Stimulated activated CD4-positive, alpha-beta T cell treated with anti-CD3 and anti-CD28 coated beads, Interleukin-1b, Interleukin-23, amount 100 ng/mL, for 24 hours (primary cell): ENCODE measurements around the gene COPE.
"Not testable (repeated sequence)": the region's sequence is repeated elsewhere in the genome, so short reads cannot be mapped to it uniquely, and the experiment has no call there.

ENCODE experiments used
- DNase-seq, 4 experiments: peaks; one replicate each; pipeline ENCODE4 v3.0.0-alpha.2; 2020; ENCODE audit warnings: low read depth in 4 of 4, low spot score in 1 of 4

Gene COPE

GRCh38 chr19:18919086-18919899, at the start of gene COPE, which contains the start of gene DDX49:
Gene COPE, minus strand, starts transcription at chr19:18919387. Its CDS starts 39 bp downstream, at chr19:18919348.
Gene DDX49, plus strand, starts transcription at chr19:18919715. Its CDS starts 27 bp downstream, at chr19:18919742.
- peak; percentile 90 to 97 (median 92) for DNase-seq

- no peak for DNase-seq
Measured at GRCh38 chr19:18967358-18968146, 48.4 kb upstream of the COPE start.

GRCh38 chr19:18966307-18966706, 47.1 kb upstream of the COPE start:
- no peak for DNase-seq

GRCh38 chr19:18964121-18964520, 44.9 kb upstream of the COPE start:
- DNase-seq = no peak

- no peak for DNase-seq
Measured at GRCh38 chr19:18961767-18962620, 42.8 kb upstream of the COPE start.

- DNase-seq = no peak
Measured at GRCh38 chr19:18960370-18960769, 41.2 kb upstream of the COPE start.

GRCh38 chr19:18955042-18955441, 35.9 kb upstream of the COPE start:
- no peak for DNase-seq

GRCh38 chr19:18954094-18954493, 34.9 kb upstream of the COPE start:
- no peak for DNase-seq

- not testable (repeated sequence) for DNase-seq
Measured at GRCh38 chr19:18952364-18953003, 33.3 kb upstream of the COPE start.

- DNase-seq = no peak
Measured at GRCh38 chr19:18951721-18952281, 32.6 kb upstream of the COPE start.

- DNase-seq = no peak
Measured at GRCh38 chr19:18949858-18950257, 30.7 kb upstream of the COPE start.

- no peak for DNase-seq
Measured at GRCh38 chr19:18948976-18949356, 29.8 kb upstream of the COPE start.

- DNase-seq = no peak
Measured at GRCh38 chr19:18948075-18948975, 29.1 kb upstream of the COPE start.

GRCh38 chr19:18946918-18947317, 27.7 kb upstream of the COPE start:
- DNase-seq = no peak

- no peak for DNase-seq
Measured at GRCh38 chr19:18946335-18946734, 27.1 kb upstream of the COPE start.

- no peak for DNase-seq
Measured at GRCh38 chr19:18945297-18945696, 26.1 kb upstream of the COPE start.

- DNase-seq = no peak
Measured at GRCh38 chr19:18943465-18943864, 24.3 kb upstream of the COPE start.

GRCh38 chr19:18942692-18943091, 23.5 kb upstream of the COPE start:
- no peak for DNase-seq

GRCh38 chr19:18941628-18942354, 22.6 kb upstream of the COPE start:
- no peak for DNase-seq
